GM12801 (cell line): ENCODE data around the gene MRPL43.

Experiments used
- CTCF ChIP-seq: IDR thresholded peaks from one replicate; pipeline ENCODE4 v1.5.1; 2011; ENCODE audit warnings: control low read depth; ENCODE audit not compliant: insufficient read length; ENCODE audit errors: extremely low read depth

Gene MRPL43

DNA sequence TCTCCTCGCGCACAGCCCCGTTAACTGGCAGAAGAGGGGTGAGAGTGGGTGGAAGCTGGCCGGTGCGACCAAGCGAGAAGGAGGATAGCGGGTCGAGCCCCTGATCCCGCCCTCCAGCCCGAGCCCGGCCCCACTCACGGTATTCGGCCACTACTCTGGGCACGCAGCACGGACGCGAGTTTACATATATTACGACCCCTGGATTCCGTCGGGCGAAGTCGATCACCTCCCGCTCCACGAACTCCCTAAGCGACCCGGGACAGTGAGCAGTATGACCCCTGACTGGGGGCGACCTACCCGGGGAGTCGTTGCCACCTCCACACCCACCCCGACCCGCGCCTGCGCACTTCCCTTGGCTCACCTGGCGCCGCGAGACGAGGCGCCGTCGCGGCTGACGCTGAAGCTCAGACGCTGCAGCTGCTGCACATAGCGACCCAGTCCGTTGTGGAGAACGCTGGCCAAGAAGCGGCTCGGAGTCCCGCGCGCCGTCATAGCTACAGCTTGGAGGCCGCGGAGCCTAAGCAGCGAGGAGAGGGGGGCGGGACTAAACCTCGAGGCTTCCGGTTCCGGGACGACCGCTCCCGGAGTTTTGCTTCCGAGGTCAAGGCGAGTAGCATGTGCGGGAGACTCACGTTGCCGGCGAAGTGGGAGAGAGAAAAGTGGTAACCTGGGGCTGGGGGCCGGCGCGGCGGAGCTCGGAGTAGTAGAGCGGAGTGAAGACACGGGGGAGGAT lies at the start of gene MRPL43, which contains the start of gene TWNK:
TSS of gene MRPL43 (minus strand) at position 546 of the 733 bp plus-strand sequence. CDS start at position 492, 54 bp downstream.
TSS of gene TWNK (plus strand) at position 592 of the 733 bp plus-strand sequence. CDS start 668 bp downstream, outside the sequence.
- TF ChIP-seq CTCF, result no peak

- no peak for TF ChIP-seq CTCF
Measured at GRCh38 chr10:101036726-101037125, 49.4 kb upstream of the MRPL43 start.

DNA sequence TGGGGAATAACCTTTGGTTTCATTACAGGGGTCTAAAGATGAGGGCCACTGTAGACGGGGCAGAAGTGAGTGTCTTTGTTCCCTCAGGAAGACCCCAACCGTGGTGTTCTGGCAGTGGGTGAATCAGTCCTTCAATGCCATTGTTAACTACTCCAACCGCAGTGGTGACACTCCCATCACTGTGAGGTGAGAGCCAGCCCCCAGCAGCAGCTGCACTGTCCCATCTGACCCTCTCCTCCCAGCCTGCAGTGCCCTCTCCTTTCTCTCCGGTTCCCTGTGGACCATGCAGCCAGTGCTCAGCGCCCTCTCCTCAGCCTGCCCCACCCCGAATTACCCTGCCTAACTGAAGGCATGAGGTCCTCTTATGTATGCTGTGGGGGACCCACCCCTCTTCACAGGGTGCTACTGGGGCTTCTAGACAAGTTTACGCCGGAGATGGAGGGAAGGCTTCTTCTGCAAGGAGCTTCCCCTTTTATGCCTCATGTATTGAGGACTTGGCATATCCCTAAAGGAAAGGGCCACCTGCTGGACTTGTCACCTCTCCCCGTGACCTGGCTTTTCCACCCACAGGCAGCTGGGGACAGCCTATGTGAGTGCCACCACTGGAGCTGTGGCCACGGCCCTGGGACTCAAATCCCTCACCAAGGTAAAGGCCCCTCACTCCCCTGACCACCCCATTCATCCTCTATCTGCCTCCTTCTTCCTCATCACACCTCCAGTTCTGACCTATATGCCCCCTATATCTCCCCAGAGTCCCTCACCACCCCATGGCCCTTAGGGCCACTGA lies 48.8 kb upstream of the MRPL43 start:
- TF ChIP-seq CTCF, result no peak

DNA sequence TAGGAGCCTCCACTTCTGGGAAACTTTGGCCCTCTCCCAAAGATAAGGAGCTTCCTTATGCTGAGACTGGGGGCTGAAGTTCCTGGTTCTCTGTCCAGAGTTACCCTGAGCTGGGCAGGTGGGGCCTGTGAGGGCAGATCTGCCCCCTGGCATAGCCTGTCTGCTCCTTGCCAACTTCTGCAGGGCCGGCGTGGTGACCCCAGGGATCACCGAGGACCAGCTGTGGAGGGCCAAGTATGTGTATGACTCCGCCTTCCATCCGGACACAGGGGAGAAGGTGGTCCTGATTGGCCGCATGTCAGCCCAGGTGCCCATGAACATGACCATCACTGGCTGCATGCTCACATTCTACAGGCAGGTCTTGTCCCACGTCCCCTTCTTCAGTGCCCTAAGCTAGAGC lies 48.0 kb upstream of the MRPL43 start:
- TF ChIP-seq CTCF, result no peak

DNA sequence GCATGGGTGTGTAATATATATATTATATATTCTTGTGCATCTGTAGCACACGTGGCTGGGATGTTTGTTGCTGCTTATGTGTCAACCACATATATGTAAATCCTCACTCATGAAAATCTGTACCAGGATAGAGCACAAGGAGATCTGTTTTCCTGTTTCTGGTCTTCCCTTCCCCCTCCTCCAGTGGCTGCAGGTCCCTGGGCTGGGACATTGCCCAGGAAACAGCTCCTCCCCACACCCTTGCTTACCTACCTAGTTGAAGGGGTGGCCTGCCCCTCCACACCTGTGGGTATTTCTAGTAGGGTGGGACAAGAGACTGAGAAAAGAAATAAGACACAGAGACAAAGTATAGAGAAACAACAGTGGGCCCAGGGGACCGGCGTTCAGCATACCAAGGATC lies 46.0 kb upstream of the MRPL43 start:
- no peak for TF ChIP-seq CTCF

GRCh38 chr10:101032637-101033224 lies 45.4 kb upstream of the MRPL43 start:
- no peak for TF ChIP-seq CTCF

- TF ChIP-seq CTCF, result no peak
Measured at GRCh38 chr10:101031796-101032636, 44.7 kb upstream of the MRPL43 start.
